Gastrocnemius medialis (tissue), 4 donors: ENCODE data around the gene GALNT18.

Experiments used
- CTCF ChIP-seq, 5 experiments: fragments of 450-650 bp in 3 of 5; fragments of 200-600 bp in 2 of 5; sonication (generic) in 2 of 5; IDR thresholded peaks in 4 of 5; conservative IDR thresholded peaks in 1 of 5; 1 replicate in 4 of 5; 2 replicates in 1 of 5; pipeline ENCODE4 v1.5.1; 2016 to 2019; ENCODE audit warnings: antibody characterized with exemption in 5 of 5, mild to moderate bottlenecking in 3 of 5, moderate library complexity in 3 of 5
- POLR2A ChIP-seq, 2 donors: fragments of 450-650 bp; IDR thresholded peaks; one replicate each; pipeline ENCODE4 v1.6.1; 2017; ENCODE audit warnings: antibody characterized with exemption in 2 of 2, mild to moderate bottlenecking in 2 of 2, moderate library complexity in 2 of 2

GRCh38 chr11:11522591-11522990, 99.2 kb downstream of the GALNT18 start:
- TF ChIP-seq POLR2A (IDR thresholded peaks at IDR 0.05) = no peak
- TF ChIP-seq CTCF (IDR thresholded peaks at IDR 0.05 in 4 of 5, conservative IDR thresholded peaks at IDR 0.05 in 1 of 5) = no peak
